Breast epithelium (tissue), 4 donors: ENCODE results near the gene KDM6A. TPM values are rescaled to one million over a fixed set of nuclear protein-coding genes. Genes with fewer than 3 reads are reported as not detected.
A peak's percentile ranks its signal among the peaks of the same experiment; 100 is the strongest.
"Not testable (repeated sequence)": the region's sequence is repeated elsewhere in the genome, so short reads cannot be mapped to it uniquely, and the experiment has no call there.

ENCODE experiments used
- DNase-seq, 2 donors: peaks; one replicate each; pipeline ENCODE4 v3.0.0-alpha.2; 2019; ENCODE audit warnings: low spot score in 2 of 2
- H3K27ac ChIP-seq, 2 donors: fragments of 200-600 bp; sonication (generic) in 1 of 2; one replicate each; pipeline ENCODE4 v1.5.1; 2016 to 2019; ENCODE audit warnings: mild to moderate bottlenecking in 1 of 2
- H3K27me3 ChIP-seq, 2 donors: fragments of 200-600 bp; sonication (generic) in 1 of 2; one replicate each; pipeline versions ENCODE4 v1.5.1 to v1.6.0; 2017 to 2019; ENCODE audit warnings: control low read depth in 1 of 2, mild to moderate bottlenecking in 1 of 2
- H3K36me3 ChIP-seq: fragments of 200-600 bp; one replicate; pipeline ENCODE4 v1.5.1; 2019
- H3K4me1 ChIP-seq, 2 donors: fragments of 200-600 bp; sonication (generic); one replicate each; pipeline ENCODE4 v1.5.1; 2016 to 2019; ENCODE audit warnings: control low read depth in 1 of 2
- H3K4me3 ChIP-seq, 3 donors: fragments of 200-600 bp; sonication (generic); 1 replicate in 2 of 3; 2 replicates in 1 of 3; pipeline ENCODE4 v1.5.1; 2016 to 2019; ENCODE audit warnings: mild to moderate bottlenecking in 3 of 3, moderate library complexity in 2 of 3
- H3K9me3 ChIP-seq, 2 donors: fragments of 200-600 bp; sonication (generic) in 1 of 2; one replicate each; pipeline ENCODE4 v1.5.1; 2016 to 2019; ENCODE audit warnings: control low read depth in 1 of 2
- POLR2A ChIP-seq: fragments of 450-650 bp; IDR thresholded peaks from one replicate; pipeline ENCODE4 v1.6.1; 2016; ENCODE audit warnings: antibody characterized with exemption, mild to moderate bottlenecking, moderate library complexity
- POLR2AphosphoS5 ChIP-seq, 3 donors: sonication (generic); formaldehyde crosslinking; IDR thresholded peaks; one replicate each; pipeline ENCODE4 v1.6.1; 2017; ENCODE audit warnings: antibody characterized with exemption in 3 of 3
- intact Hi-C: fragments of 100-400 bp; cut with DNase I; formaldehyde crosslinking; loops from one replicate; pipeline ENCODE4 v1.15.1; 2023; ENCODE audit warnings: low total_unique reads
- total RNA-seq, 3 donors: library from RNA; depleted of rRNA; stranded (reverse); fragments of >200 nt; gene quantifications; one replicate each; pipeline ENCODE4 v1.1.0, GENCODE V29; 2016
- TF ChIP-seq, protein P1 (sequence below), 3 donors: fragments of 450-650 bp; IDR thresholded peaks; one replicate each; pipeline ENCODE4 v1.5.1; 2016 to 2017; ENCODE audit warnings: antibody characterized with exemption in 3 of 3, mild to moderate bottlenecking in 3 of 3, moderate library complexity in 3 of 3

KDM6A gene
- total RNA-seq: 100 to 1,000 TPM in 1 of 3 donors, 10 to 100 TPM in 2; 27.4 to 109 (median 65.5) TPM

DNA sequence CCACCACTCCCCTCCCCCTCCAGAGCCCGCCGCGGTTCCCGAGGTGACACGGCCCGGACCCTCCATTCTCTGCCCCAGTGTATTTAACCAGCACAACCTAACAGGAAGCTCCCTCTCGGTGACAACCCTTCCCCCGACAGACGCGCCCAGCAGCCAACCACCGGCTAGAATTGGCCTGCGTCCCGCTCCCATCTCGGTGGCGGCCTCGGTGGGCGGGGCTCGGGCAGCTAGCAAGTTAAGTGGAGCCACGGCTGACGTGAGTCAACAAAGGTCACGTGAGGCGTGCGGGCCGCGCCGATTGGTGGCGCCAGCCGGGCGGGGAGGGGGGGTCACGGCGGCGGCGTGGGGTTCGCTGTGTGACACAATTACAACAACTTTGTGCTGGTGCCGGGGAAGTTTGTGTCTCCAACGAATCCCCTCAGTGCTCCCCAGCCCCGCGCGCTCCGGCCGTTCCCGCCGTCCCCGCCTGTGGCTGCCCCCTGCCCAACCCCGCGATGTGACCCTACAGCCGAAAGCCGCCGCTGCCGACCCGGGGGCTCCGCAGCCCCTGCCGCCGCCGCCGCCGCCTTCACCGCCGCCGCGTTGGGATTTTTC, at the start of gene KDM6A:
KDM6A (plus strand) TSS at position 368 of the 594 bp plus-strand sequence. CDS start 364 bp downstream, outside the sequence.
- H3K4me3 ChIP-seq: peak within 1 kb of the TSS; percentile 72 to 97 (median 75)
- TF ChIP-seq, protein P1, sequence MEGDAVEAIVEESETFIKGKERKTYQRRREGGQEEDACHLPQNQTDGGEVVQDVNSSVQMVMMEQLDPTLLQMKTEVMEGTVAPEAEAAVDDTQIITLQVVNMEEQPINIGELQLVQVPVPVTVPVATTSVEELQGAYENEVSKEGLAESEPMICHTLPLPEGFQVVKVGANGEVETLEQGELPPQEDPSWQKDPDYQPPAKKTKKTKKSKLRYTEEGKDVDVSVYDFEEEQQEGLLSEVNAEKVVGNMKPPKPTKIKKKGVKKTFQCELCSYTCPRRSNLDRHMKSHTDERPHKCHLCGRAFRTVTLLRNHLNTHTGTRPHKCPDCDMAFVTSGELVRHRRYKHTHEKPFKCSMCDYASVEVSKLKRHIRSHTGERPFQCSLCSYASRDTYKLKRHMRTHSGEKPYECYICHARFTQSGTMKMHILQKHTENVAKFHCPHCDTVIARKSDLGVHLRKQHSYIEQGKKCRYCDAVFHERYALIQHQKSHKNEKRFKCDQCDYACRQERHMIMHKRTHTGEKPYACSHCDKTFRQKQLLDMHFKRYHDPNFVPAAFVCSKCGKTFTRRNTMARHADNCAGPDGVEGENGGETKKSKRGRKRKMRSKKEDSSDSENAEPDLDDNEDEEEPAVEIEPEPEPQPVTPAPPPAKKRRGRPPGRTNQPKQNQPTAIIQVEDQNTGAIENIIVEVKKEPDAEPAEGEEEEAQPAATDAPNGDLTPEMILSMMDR (IDR thresholded peaks at IDR 0.05): no peak
- TF ChIP-seq POLR2AphosphoS5 (IDR thresholded peaks at IDR 0.05) (peak in 2 of 3 donors; percentile 76 to 84), POLR2A (peak; percentile 44)
- DNase-seq: peak; percentile 96 to 99
- peak within 1 kb of the TSS; percentile 100 for H3K27ac ChIP-seq
- H3K36me3 ChIP-seq: no peaks in the 10 kb centered on the region
- no peaks in the 10 kb centered on the region for H3K9me3 ChIP-seq
- peaks cover 3 to 6% of the 10 kb centered on the region in 2 donors for H3K4me1 ChIP-seq
- intact Hi-C loops: no loop called here
- H3K27me3 ChIP-seq: no peaks in the 10 kb centered on the region

DNA sequence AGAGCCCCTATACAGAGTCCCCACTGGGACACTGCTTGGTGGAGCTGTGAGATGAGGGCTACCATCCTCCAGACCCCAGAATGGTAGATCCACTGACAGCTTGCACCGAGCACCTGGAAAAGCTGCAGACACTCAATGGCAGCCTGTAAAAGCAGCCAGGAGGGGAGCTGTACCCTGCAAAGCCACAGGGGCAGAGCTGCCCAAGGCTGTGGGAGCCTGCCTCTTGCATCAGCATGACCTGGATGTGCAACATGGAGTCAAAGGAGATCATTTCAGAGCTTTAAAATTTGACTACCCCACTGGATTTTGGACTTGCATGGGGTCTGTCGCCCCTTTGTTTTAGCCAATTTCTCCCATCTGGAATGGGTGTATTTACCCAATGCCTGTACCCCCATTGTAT, 49.8 kb upstream of the KDM6A start:
- DNase-seq, H3K27ac ChIP-seq, H3K27me3 ChIP-seq, H3K9me3 ChIP-seq, H3K4me3 ChIP-seq, intact Hi-C loops, H3K4me1 ChIP-seq, H3K36me3 ChIP-seq: not testable (repeated sequence)

DNA sequence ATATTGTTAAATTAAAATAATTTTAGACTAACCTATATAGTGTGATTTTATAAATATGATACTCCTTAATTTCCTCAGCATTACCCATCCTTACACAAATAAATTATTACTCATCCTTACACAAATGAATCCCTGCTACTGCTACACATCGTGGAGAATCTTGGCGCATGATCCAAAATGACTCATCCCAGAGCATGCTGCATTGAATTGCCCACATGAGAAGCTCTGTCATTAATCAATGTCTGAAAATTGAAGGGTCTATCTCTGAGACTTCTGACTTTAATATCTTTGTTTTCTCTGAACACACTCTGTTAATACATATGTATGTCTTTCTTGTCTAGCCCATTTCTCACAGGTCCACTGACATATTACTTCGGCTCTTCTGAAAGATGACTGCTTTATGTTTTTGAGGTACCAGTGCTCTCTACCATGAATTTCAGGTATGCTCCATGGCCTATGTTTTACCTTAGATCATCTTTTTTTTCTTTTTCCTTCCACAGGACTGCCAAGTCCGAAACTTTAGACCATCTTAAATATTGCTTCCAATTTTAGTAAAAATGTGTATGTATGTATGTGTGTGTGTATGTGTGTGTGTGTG, 44.9 kb upstream of the KDM6A start:
- Histone ChIP-seq H3K27ac (no peak overlapping the region), H3K4me3 (no peak overlapping the region), H3K9me3 (no peaks in the 10 kb centered on the region), H3K4me1 (no peaks in the 10 kb centered on the region), H3K27me3 (peaks cover 0 to 11% of the 10 kb centered on the region in 2 donors), H3K36me3 (no peaks in the 10 kb centered on the region)
- TF ChIP-seq, protein P1 (IDR thresholded peaks at IDR 0.05): no peak
- TF ChIP-seq POLR2AphosphoS5 (IDR thresholded peaks at IDR 0.05): no peak
- TF ChIP-seq POLR2A: no peak
- intact Hi-C loops: no loop called here
- no peak for DNase-seq

DNA sequence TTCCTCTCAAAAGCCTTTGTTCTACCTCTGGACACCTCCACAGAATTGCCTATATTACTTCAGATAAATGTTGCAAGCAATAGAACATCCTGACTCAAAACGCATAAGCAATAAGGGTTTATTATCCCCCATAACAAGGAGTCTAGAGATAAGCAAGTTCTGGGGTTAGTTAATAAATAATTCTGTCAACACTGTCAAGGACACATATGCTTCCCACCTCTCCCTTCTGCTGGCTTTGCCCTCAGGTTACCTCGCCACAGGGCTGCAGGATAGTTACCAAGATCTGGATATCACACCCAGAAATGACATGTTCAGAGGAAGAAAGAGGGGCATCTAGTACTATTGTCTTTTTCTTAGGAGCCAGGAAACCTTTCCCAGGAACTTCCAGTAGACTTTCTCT, 43.2 kb upstream of the KDM6A start:
- Histone ChIP-seq H3K9me3 (no peaks in the 10 kb centered on the region), H3K36me3 (no peaks in the 10 kb centered on the region), H3K4me1 (no peaks in the 10 kb centered on the region), H3K27me3 (peaks cover 0 to 11% of the 10 kb centered on the region in 2 donors), H3K4me3 (no peak overlapping the region), H3K27ac (no peak overlapping the region)
- intact Hi-C loops: no loop called here
- DNase-seq: no peak
- TF ChIP-seq POLR2A: no peak
- no peak for TF ChIP-seq POLR2AphosphoS5 (IDR thresholded peaks at IDR 0.05)
- TF ChIP-seq, protein P1 (IDR thresholded peaks at IDR 0.05): no peak

DNA sequence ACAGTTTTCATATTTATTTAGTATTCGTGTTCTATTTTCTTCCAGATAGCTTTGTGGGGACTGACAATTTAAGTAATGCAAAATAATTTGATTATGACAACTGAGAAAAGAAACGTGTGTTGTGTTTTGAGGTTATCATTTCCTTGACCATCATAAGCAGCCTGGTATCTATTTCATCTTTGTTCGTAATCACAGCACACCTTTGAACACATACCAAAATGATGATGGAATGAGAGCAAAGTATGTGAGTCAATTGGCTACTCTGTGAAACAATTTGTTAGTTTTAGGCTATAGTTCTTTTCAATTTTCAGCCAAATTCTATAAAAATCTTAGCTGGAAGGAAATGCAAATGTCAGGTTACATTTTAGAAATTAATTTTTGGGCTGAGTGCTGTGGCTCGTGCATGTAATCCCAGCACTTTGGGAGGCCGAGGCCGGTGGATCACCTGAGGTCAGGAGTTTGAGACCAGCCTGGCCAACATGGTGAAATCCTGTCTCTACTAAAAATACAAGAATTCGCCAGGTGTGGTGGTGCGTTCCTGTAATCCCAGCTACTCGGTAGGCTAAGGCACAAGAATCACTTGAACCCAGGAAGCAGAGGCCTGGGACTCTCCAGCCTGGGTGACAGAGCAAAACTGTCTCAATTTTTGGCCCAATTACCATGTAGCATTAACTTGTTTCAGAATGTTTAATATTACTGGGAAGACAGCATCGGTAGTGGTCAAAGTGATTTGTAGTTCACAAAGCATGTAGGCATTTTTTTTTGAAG, 30.3 kb upstream of the KDM6A start:
- TF ChIP-seq POLR2AphosphoS5 (IDR thresholded peaks at IDR 0.05): no peak
- TF ChIP-seq, protein P1 (IDR thresholded peaks at IDR 0.05): no peak
- TF ChIP-seq POLR2A: no peak
- no peaks in the 10 kb centered on the region for H3K9me3 ChIP-seq
- H3K4me3 ChIP-seq: no peak overlapping the region
- H3K27me3 ChIP-seq: no peaks in the 10 kb centered on the region
- no peaks in the 10 kb centered on the region for H3K4me1 ChIP-seq
- intact Hi-C loops: no loop called here
- no peaks in the 10 kb centered on the region for H3K36me3 ChIP-seq
- no peak overlapping the region for H3K27ac ChIP-seq
- no peak for DNase-seq
